ENCODE results near the gene STAMBP.
"Not testable (repeated sequence)": the region's sequence is repeated elsewhere in the genome, so short reads cannot be mapped to it uniquely, and the experiment has no call there.

The STAMBP gene

GRCh38 chr2:73852020-73852419, 23.3 kb downstream of the STAMBP start:
- Mint-ChIP-seq H3K36me3 (no peaks in the 10 kb centered on the region), H3K4me1 (peaks cover 19% of the 10 kb centered on the region), H3K4me3 (no peak overlapping the region), H3K9me3 (no peaks in the 10 kb centered on the region), H3K27ac (no peak overlapping the region)
- DNase-seq (ENCODE audit: low spot score in 2 of 2) (no peak), ATAC-seq (peak; percentile 74)

- no peak for ATAC-seq
- H3K36me3 Mint-ChIP-seq, result no peaks in the 10 kb centered on the region
- no peak overlapping the region for H3K4me3 Mint-ChIP-seq
- H3K9me3 Mint-ChIP-seq, result no peaks in the 10 kb centered on the region
- H3K27ac Mint-ChIP-seq, result peak overlapping the region; percentile 49
- H3K4me1 Mint-ChIP-seq, result peaks cover 43% of the 10 kb centered on the region
- DNase-seq (ENCODE audit: low spot score in 2 of 2), result no peak
These were observed 26.8 kb downstream of the STAMBP start for GRCh38 chr2:73855526-73855925.

GRCh38 chr2:73856214-73856613, 27.5 kb downstream of the STAMBP start:
- ATAC-seq (peak; percentile 65), DNase-seq (ENCODE audit: low spot score in 2 of 2) (no peak)
- peaks cover 46% of the 10 kb centered on the region for H3K4me1 Mint-ChIP-seq
- no peak overlapping the region for H3K4me3 Mint-ChIP-seq
- H3K36me3 Mint-ChIP-seq, result no peaks in the 10 kb centered on the region
- no peaks in the 10 kb centered on the region for H3K9me3 Mint-ChIP-seq
- H3K27ac Mint-ChIP-seq, result peak overlapping the region; percentile 70

- no peaks in the 10 kb centered on the region for H3K36me3 Mint-ChIP-seq
- no peak overlapping the region for H3K4me3 Mint-ChIP-seq
- peaks cover 46% of the 10 kb centered on the region for H3K4me1 Mint-ChIP-seq
- DNase-seq (ENCODE audit: low spot score in 2 of 2) (peak; percentile 15 to 68), ATAC-seq (peak; percentile 100)
- H3K27ac Mint-ChIP-seq, result peak overlapping the region; percentile 26
- no peaks in the 10 kb centered on the region for H3K9me3 Mint-ChIP-seq
These were observed 31.2 kb downstream of the STAMBP start for GRCh38 chr2:73859721-73860586.

GRCh38 chr2:73862987-73863386, 34.2 kb downstream of the STAMBP start:
- Mint-ChIP-seq H3K9me3 (no peaks in the 10 kb centered on the region), H3K4me3 (no peak overlapping the region), H3K27ac (no peak overlapping the region), H3K4me1 (peaks cover 22% of the 10 kb centered on the region), H3K36me3 (peaks cover 4% of the 10 kb centered on the region)
- ATAC-seq (no peak), DNase-seq (ENCODE audit: low spot score in 2 of 2) (no peak)

GRCh38 chr2:73868204-73868978, 39.6 kb downstream of the STAMBP start:
- DNase-seq (ENCODE audit: low spot score in 2 of 2) (no peak), ATAC-seq (no peak)
- Mint-ChIP-seq H3K4me3 (no peak overlapping the region), H3K36me3 (peaks cover 7% of the 10 kb centered on the region), H3K4me1 (no peaks in the 10 kb centered on the region), H3K9me3 (no peaks in the 10 kb centered on the region), H3K27ac (no peak overlapping the region)

- ATAC-seq, result no peak
- H3K36me3 Mint-ChIP-seq, result peaks cover 7% of the 10 kb centered on the region
- no peak overlapping the region for H3K27ac Mint-ChIP-seq
- H3K9me3 Mint-ChIP-seq, result no peaks in the 10 kb centered on the region
- no peak overlapping the region for H3K4me3 Mint-ChIP-seq
- no peak for DNase-seq (ENCODE audit: low spot score in 2 of 2)
- H3K4me1 Mint-ChIP-seq, result no peaks in the 10 kb centered on the region
These were observed 41.3 kb downstream of the STAMBP start for GRCh38 chr2:73870084-73870483.

- H3K4me1 Mint-ChIP-seq, result peaks cover 4% of the 10 kb centered on the region
- H3K27ac Mint-ChIP-seq, result no peak overlapping the region
- ATAC-seq (peak; percentile 48), DNase-seq (ENCODE audit: low spot score in 2 of 2) (no peak)
- no peak overlapping the region for H3K4me3 Mint-ChIP-seq
- H3K36me3 Mint-ChIP-seq, result no peaks in the 10 kb centered on the region
- no peaks in the 10 kb centered on the region for H3K9me3 Mint-ChIP-seq
These were observed 48.5 kb downstream of the STAMBP start for GRCh38 chr2:73877071-73877802.

- not testable (repeated sequence) for H3K4me1 Mint-ChIP-seq; H3K4me3 Mint-ChIP-seq; ATAC-seq; H3K27ac Mint-ChIP-seq; DNase-seq (ENCODE audit: low spot score in 2 of 2); H3K36me3 Mint-ChIP-seq; H3K9me3 Mint-ChIP-seq
These were observed 49.2 kb downstream of the STAMBP start for GRCh38 chr2:73877984-73878383.

- DNase-seq (ENCODE audit: low spot score in 2 of 2), result no peak
- Mint-ChIP-seq H3K27ac (no peak overlapping the region), H3K4me3 (no peak overlapping the region), H3K9me3 (peaks cover 3% of the 10 kb centered on the region), H3K4me1 (peaks cover 29% of the 10 kb centered on the region), H3K36me3 (no peaks in the 10 kb centered on the region)
- no peak for ATAC-seq
These were observed 56.6 kb downstream of the STAMBP start for GRCh38 chr2:73885406-73885805.

- H3K4me1 Mint-ChIP-seq, result peaks cover 33% of the 10 kb centered on the region
- DNase-seq (ENCODE audit: low spot score in 2 of 2) (no peak), ATAC-seq (peak; percentile 97)
- peak overlapping the region; percentile 2 for H3K4me3 Mint-ChIP-seq
- peak overlapping the region; percentile 14 for H3K27ac Mint-ChIP-seq
- no peaks in the 10 kb centered on the region for H3K36me3 Mint-ChIP-seq
- peaks cover 3% of the 10 kb centered on the region for H3K9me3 Mint-ChIP-seq
These were observed 57.6 kb downstream of the STAMBP start for GRCh38 chr2:73886357-73886756.

- peaks cover 35% of the 10 kb centered on the region for H3K4me1 Mint-ChIP-seq
- peak overlapping the region; percentile 48 for H3K27ac Mint-ChIP-seq
- not testable (repeated sequence) for DNase-seq (ENCODE audit: low spot score in 2 of 2); H3K36me3 Mint-ChIP-seq; H3K4me3 Mint-ChIP-seq; H3K9me3 Mint-ChIP-seq
- peak; percentile 53 for ATAC-seq
These were observed 59.0 kb downstream of the STAMBP start for GRCh38 chr2:73887596-73888353.

GRCh38 chr2:73888388-73888787, 59.6 kb downstream of the STAMBP start:
- ATAC-seq (no peak), DNase-seq (ENCODE audit: low spot score in 2 of 2) (no peak)
- no peaks in the 10 kb centered on the region for H3K36me3 Mint-ChIP-seq
- H3K27ac Mint-ChIP-seq, result peak overlapping the region; percentile 48
- peaks cover 3% of the 10 kb centered on the region for H3K9me3 Mint-ChIP-seq
- no peak overlapping the region for H3K4me3 Mint-ChIP-seq
- peaks cover 35% of the 10 kb centered on the region for H3K4me1 Mint-ChIP-seq

- Mint-ChIP-seq H3K4me3 (no peak overlapping the region), H3K9me3 (peaks cover 3% of the 10 kb centered on the region), H3K4me1 (peaks cover 36% of the 10 kb centered on the region), H3K27ac (no peak overlapping the region), H3K36me3 (no peaks in the 10 kb centered on the region)
- ATAC-seq (no peak), DNase-seq (ENCODE audit: low spot score in 2 of 2) (no peak)
These were observed 60.4 kb downstream of the STAMBP start for GRCh38 chr2:73889206-73889605.
